Measurements from ENCODE around the gene LIG1. TPM values are rescaled to one million over a fixed set of nuclear protein-coding genes. Genes with fewer than 3 reads are reported as not detected.

Gene LIG1
- polyA plus RNA-seq, 3 donors from 2014 or later = 13.1 to 26.0 (median 17.3) TPM

DNA sequence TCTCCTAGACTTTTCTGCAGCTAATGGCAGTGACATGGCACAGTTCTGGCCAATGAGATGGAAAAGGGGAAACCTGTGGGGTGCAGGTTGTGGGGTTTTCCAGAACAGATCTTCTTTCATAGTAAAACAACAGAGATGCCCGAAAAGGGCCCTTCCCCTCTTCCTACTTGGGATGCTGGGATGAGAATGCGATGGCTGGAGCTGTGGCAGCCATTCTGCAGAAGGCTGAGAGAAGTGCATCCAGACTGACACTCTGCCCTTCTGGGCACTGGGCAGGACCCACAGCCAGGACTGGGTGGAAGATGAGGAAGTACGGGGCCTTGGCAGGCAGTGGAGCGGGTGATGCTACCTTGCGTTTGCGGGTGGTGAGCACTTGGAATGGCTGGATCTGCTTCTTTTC lies 42.6 kb downstream of the LIG1 start:
- Mint-ChIP-seq H3K4me1 (peaks cover 0 to under 1% of the 10 kb centered on the region in 2 donors), H3K36me3 (peaks cover 28 to 45% (median 34%) of the 10 kb centered on the region in 3 donors), H3K9me3 (no peaks in the 10 kb centered on the region), H3K27me3 (ENCODE audit: low read depth in 3 of 3) (peaks cover 0 to 3% (median 0%) of the 10 kb centered on the region in 3 donors), H3K4me3 (no peak overlapping the region), H3K27ac (no peak overlapping the region)
- DNase-seq = no peak

DNA sequence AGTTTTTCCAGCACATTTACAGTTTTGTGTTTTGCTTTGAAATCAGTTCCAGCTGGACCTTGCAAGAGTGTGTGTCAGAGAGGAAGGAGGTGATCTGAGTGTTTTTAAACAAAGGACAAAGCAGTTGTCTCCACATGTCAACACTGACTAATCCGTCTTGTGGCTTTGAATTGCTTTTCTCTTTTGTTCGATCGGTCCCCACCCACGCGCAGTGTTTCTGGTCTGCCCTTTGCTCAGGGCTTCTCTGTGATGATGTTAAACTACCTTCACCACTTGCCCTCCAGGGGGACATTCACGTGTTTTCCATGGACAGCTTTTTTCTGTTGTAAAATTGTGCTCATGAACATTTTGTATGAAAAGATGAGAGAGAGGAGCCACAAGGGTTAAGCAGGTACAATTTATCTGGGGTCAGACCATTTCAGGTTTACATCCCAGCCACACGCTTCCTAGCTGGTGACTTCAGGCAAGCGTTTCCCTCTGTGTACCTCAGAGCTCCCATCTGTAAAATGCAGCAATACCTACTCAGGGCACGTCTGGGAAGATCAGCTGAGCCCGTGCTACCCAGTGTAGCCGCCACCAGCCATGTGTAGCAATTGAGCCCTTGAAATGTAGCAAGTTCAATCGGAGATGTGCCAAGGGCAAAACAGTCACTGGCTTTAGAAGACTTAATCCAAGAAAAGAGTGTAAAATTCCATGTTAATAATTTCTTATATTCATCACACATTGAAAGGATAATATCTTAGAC lies 46.1 kb downstream of the LIG1 start:
- peaks cover 0 to 3% (median 2%) of the 10 kb centered on the region in 3 donors for H3K27me3 Mint-ChIP-seq (ENCODE audit: low read depth in 3 of 3)
- H3K27ac Mint-ChIP-seq = no peak overlapping the region
- H3K9me3 Mint-ChIP-seq = no peaks in the 10 kb centered on the region
- peaks cover 7 to 9% of the 10 kb centered on the region in 2 donors for H3K4me1 Mint-ChIP-seq
- peaks cover 31 to 49% (median 47%) of the 10 kb centered on the region in 3 donors for H3K36me3 Mint-ChIP-seq
- no peak for DNase-seq
- H3K4me3 Mint-ChIP-seq = no peak overlapping the region

- Mint-ChIP-seq H3K4me3 (peak overlapping the region in 1 of 5 donors; percentile 30), H3K27ac (peak overlapping the region; percentile 13 to 81 (median 58)), H3K36me3 (peaks cover 25 to 43% (median 40%) of the 10 kb centered on the region in 3 donors), H3K4me1 (peaks cover 11 to 16% of the 10 kb centered on the region in 2 donors), H3K27me3 (ENCODE audit: low read depth in 3 of 3) (peaks cover 0 to 2% (median 0%) of the 10 kb centered on the region in 3 donors), H3K9me3 (no peaks in the 10 kb centered on the region)
- no peak for DNase-seq
Observed at GRCh38 chr19:48122421-48122820, 47.7 kb downstream of the LIG1 start.

DNA sequence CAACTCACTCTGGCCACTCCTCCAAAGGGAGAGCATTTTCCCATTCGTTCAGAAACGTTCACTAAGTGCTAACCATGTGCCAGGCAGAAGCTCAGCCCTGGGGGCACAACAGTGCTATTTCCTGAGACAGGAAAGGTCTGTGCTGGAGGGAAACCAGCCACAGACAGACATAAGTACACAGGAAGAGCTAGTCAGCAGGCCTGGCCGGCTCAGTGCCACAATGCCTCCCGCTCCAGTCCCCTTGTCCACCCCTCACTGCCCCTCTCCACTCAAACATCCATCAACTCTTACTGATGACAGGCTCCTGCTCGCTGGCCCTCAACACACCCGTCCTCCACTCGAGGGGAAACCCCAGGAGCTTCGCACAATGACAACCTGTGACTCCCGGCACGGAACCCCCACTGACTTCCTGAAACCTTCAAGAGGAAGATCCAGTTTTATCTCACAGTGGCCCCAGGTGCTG lies 48.2 kb downstream of the LIG1 start:
- no peak for DNase-seq
- H3K4me1 Mint-ChIP-seq = peaks cover 12 to 16% of the 10 kb centered on the region in 2 donors
- H3K36me3 Mint-ChIP-seq = peaks cover 23 to 40% (median 38%) of the 10 kb centered on the region in 3 donors
- H3K27ac Mint-ChIP-seq = peak overlapping the region; percentile 57 to 83 (median 72)
- H3K9me3 Mint-ChIP-seq = no peaks in the 10 kb centered on the region
- peaks cover 0 to 2% (median 0%) of the 10 kb centered on the region in 3 donors for H3K27me3 Mint-ChIP-seq (ENCODE audit: low read depth in 3 of 3)
- H3K4me3 Mint-ChIP-seq = peak overlapping the region in 3 of 5 donors; percentile 21 to 30 (median 27)

GRCh38 chr19:48121066-48121465 lies 49.1 kb downstream of the LIG1 start:
- Mint-ChIP-seq H3K4me3 (no peak overlapping the region), H3K27ac (no peak overlapping the region), H3K36me3 (peaks cover 20 to 37% (median 35%) of the 10 kb centered on the region in 3 donors), H3K4me1 (peaks cover 12 to 16% of the 10 kb centered on the region in 2 donors), H3K27me3 (ENCODE audit: low read depth in 3 of 3) (peaks cover 0 to 2% (median 0%) of the 10 kb centered on the region in 3 donors), H3K9me3 (no peaks in the 10 kb centered on the region)
- no peak for DNase-seq

GRCh38 chr19:48120505-48120904 lies 49.6 kb downstream of the LIG1 start:
- no peak for DNase-seq
- no peak overlapping the region for H3K4me3 Mint-ChIP-seq
- H3K9me3 Mint-ChIP-seq = no peaks in the 10 kb centered on the region
- peaks cover 20 to 37% (median 35%) of the 10 kb centered on the region in 3 donors for H3K36me3 Mint-ChIP-seq
- H3K27ac Mint-ChIP-seq = no peak overlapping the region
- peaks cover 0 to 2% (median 0%) of the 10 kb centered on the region in 3 donors for H3K27me3 Mint-ChIP-seq (ENCODE audit: low read depth in 3 of 3)
- H3K4me1 Mint-ChIP-seq = peaks cover 12 to 16% of the 10 kb centered on the region in 2 donors

DNA sequence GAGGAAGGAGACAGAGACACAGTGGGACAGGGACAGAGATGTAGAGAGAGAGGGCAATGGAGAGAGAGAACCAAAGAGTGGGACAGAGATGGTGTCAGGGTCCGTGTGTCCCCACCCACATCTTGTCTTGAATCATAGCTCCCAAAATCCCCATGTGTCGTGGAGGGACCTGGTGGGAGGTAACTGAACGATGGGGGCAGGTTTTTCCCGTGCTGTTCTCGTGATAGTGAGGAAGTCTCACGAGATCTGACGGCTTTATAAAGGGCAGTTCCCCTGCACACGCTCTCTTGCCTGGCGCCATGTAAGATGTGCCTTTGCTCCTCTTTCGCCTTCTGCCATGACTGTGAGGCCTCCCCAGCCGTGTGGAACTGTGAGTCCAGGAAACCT lies 52.0 kb downstream of the LIG1 start:
- H3K27me3 Mint-ChIP-seq (ENCODE audit: low read depth in 3 of 3) = peaks cover 0 to 2% (median 0%) of the 10 kb centered on the region in 3 donors
- H3K36me3 Mint-ChIP-seq = peaks cover 11 to 32% (median 23%) of the 10 kb centered on the region in 3 donors
- H3K4me1 Mint-ChIP-seq = peaks cover 12 to 16% of the 10 kb centered on the region in 2 donors
- no peaks in the 10 kb centered on the region for H3K9me3 Mint-ChIP-seq
- peak overlapping the region in 5 of 6 donors; percentile 30 to 83 (median 77) for H3K27ac Mint-ChIP-seq
- no peak overlapping the region for H3K4me3 Mint-ChIP-seq
- no peak for DNase-seq

DNA sequence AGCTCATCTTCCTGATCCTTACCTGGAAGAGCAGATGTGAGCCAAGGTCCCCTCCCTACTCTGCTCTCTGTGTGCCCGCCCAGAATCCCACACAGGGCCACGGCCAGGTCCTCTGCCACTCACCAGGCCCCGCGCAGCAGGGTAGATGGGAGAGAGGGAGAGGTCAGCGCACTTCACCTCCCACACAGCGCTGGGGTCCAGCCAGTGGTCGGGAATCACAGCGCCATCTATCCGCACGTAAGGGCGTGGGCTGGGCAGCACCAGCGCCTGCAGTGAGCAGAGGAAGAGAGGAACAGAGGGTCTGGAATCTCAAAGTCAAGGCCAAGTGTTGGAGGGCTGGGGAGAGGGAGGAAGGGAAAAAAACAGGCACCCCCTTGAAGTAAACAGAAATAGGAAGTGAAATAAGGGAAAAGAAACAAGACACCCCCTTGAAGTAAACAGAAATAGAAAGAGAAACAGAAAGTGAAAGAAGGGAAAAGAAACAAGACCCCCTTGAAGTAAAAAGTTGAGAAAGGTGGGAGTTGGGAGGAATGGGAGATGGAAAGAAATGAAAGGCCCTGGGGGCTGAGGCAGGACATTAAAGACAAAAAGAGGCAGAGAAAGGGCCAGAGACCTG lies 52.5 kb downstream of the LIG1 start:
- H3K4me1 Mint-ChIP-seq = peaks cover 12 to 16% of the 10 kb centered on the region in 2 donors
- peaks cover 0 to 2% (median 0%) of the 10 kb centered on the region in 3 donors for H3K27me3 Mint-ChIP-seq (ENCODE audit: low read depth in 3 of 3)

DNA sequence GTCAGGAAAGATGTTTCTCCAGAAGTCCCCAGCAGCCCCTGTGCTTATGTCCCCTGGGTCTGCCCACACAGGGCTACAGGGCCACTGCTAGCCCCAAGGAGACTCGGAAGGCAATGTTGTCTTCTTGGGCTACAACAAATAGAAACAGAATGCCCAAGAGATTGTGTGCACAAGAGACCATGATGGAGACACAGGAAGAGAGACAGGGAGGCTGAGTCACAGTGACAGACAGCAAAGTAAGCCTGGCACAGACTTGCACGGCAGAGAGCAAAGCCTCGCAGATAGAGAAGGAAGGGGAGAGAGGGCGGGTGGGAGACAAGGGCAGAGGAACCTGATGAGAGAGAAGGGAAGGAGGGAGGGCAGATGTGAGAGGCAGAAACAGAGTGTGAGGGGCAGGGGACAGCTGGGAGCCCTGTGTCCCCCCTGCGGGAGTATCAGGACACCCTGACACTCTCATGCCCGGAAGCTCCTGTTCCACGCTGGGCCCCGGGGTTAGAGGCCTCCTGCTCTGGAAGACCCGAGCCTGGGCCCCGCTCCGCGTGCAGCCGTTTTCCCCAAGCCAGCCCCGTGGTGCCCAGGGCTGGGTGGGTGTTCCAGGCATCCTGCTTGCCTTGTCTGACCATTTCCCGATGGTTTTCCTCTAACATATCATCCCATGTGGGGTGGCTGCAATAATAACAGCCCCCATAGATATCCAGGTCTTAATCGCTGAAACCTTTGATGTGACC lies 56.8 kb downstream of the LIG1 start:
- Mint-ChIP-seq H3K36me3 (peaks cover 5 to 14% (median 6%) of the 10 kb centered on the region in 3 donors), H3K4me3 (no peak overlapping the region), H3K27me3 (ENCODE audit: low read depth in 3 of 3) (peaks cover 0 to 7% (median 2%) of the 10 kb centered on the region in 3 donors), H3K9me3 (no peaks in the 10 kb centered on the region), H3K27ac (peak overlapping the region in 1 of 6 donors; percentile 36), H3K4me1 (peaks cover 13 to 16% of the 10 kb centered on the region in 2 donors)
- DNase-seq = no peak

More for the DNA sequence above, 52.5 kb downstream of the LIG1 start:
- DNase-seq = no peak
- Mint-ChIP-seq H3K27ac (peak overlapping the region in 5 of 6 donors; percentile 46 to 83 (median 77)), H3K36me3 (peaks cover 11 to 30% (median 22%) of the 10 kb centered on the region in 3 donors), H3K9me3 (no peaks in the 10 kb centered on the region), H3K4me3 (no peak overlapping the region)

- Mint-ChIP-seq H3K9me3 (no peaks in the 10 kb centered on the region), H3K27ac (peak overlapping the region in 1 of 6 donors; percentile 35), H3K4me1 (peaks cover 9 to 18% of the 10 kb centered on the region in 2 donors), H3K4me3 (peak overlapping the region in 3 of 5 donors; percentile 70 to 86 (median 84)), H3K27me3 (ENCODE audit: low read depth in 3 of 3) (peaks cover 0 to 7% (median 2%) of the 10 kb centered on the region in 3 donors), H3K36me3 (peaks cover 0 to 5% (median 0%) of the 10 kb centered on the region in 3 donors)
- DNase-seq = no peak
Observed at GRCh38 chr19:48111280-48111679, 58.9 kb downstream of the LIG1 start.

- Mint-ChIP-seq H3K4me1 (peaks cover 9 to 18% of the 10 kb centered on the region in 2 donors), H3K27ac (peak within 1 kb of the TSS in 3 of 6 donors; percentile 39 to 83 (median 75))
Observed at GRCh38 chr19:48110350-48110966, 59.7 kb downstream of the LIG1 start, which contains the start of gene PLA2G4C. TSS of gene PLA2G4C (minus strand) at chr19:48110817. CDS start at chr19:48106529, 4,288 bp downstream.

DNA sequence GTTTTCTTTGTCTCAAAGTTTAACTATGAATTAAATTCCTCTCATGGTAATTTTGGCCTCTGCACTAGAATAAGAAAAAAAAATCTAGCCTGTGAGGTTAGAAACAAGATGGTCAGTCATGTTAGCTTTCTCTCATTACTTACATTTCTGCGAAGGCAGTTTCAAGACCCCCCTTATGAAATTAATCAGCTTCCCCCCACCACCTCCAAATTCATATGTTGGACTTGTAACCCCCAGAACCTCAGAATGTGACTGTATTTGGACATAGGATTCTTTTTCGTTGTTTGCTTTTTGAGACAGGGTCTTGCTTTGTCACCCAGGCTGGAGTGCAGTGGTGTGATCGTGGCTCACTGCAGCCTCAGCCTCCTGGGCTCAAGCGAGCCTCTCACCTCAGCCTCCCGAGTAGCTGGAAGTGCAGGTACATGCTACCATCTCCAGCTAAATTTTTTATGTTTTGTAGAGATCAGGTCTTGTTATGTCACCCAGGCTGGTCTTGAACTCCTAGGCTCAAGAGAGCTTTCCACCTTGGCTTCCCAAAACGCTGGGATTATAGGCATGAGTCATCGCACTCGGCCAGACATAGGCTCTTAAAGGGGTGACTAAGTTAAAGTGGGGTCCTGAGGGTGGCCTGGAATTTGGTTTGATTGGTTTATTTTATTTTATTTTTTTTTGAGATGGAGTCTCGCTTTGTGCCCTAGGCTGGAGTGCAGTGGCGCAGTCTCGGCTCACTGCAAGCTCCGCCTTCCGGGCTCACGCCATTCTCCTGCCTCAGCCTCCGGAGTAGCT lies 61.0 kb downstream of the LIG1 start:
- H3K27ac Mint-ChIP-seq = peak overlapping the region in 1 of 6 donors; percentile 30

More at GRCh38 chr19:48110350-48110966, 59.7 kb downstream of the LIG1 start, which contains the start of gene PLA2G4C:
- Mint-ChIP-seq H3K27me3 (ENCODE audit: low read depth in 3 of 3) (peaks cover 0 to 9% (median 2%) of the 10 kb centered on the region in 3 donors), H3K9me3 (no peaks in the 10 kb centered on the region), H3K36me3 (peaks cover 0 to 4% (median 0%) of the 10 kb centered on the region in 3 donors), H3K4me3 (peak within 1 kb of the TSS; percentile 70 to 86 (median 81))
- DNase-seq = peak; percentile 62 to 81 (median 79)

More for the DNA sequence above, 61.0 kb downstream of the LIG1 start:
- Mint-ChIP-seq H3K9me3 (no peaks in the 10 kb centered on the region), H3K27me3 (ENCODE audit: low read depth in 3 of 3) (peaks cover 0 to 9% (median 2%) of the 10 kb centered on the region in 3 donors), H3K4me1 (peaks cover 9 to 18% of the 10 kb centered on the region in 2 donors), H3K36me3 (no peaks in the 10 kb centered on the region), H3K4me3 (peak overlapping the region in 3 of 5 donors; percentile 13 to 38 (median 20))
- no peak for DNase-seq

Data from immature natural killer cell (primary cell).